Rectal smooth muscle tissue (tissue), 1 donor: Measurements from ENCODE around the gene ACOXL.

Source experiments
- H3K27ac ChIP-seq: one replicate; pipeline ENCODE4 v1.7.0; 2013; ENCODE audit warnings: low read depth, low read length, inconsistent platforms
- H3K27me3 ChIP-seq: one replicate; pipeline ENCODE4 v1.7.0; 2013; ENCODE audit warnings: low read length; ENCODE audit not compliant: control insufficient read depth, insufficient read depth
- H3K36me3 ChIP-seq: one replicate; pipeline ENCODE4 v1.7.0; 2013; ENCODE audit warnings: low read length; ENCODE audit not compliant: control insufficient read depth, insufficient read depth
- H3K4me1 ChIP-seq: one replicate; pipeline ENCODE4 v1.7.0; 2013; ENCODE audit warnings: low read length; ENCODE audit not compliant: control insufficient read depth, insufficient read depth
- H3K4me3 ChIP-seq: one replicate; pipeline ENCODE4 v1.7.0; 2013; ENCODE audit warnings: low read length
- H3K9ac ChIP-seq: one replicate; pipeline ENCODE4 v1.7.0; 2013; ENCODE audit warnings: low read length

ACOXL gene

DNA sequence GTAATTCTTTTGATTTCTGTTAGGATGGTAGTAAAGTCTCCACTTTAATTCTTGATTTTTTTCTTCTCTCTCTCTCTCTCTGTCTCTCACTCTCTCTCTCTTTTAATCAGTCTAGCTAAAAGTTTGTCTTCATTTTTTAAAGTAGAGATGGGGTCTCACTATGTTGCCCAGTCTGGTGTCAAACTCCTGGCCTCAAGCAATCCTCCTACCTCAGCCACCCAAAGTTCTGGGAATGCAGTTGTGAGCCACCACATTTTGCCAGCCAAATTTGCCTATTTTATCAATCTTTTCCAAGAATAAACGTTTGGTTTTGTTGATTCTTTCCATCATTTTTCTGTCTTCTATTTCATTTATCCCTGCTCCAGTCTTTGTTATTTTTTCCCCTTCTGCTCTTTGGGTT lies 23.9 kb upstream of the ACOXL start:
- Histone ChIP-seq H3K9ac (no peak overlapping the region), H3K27me3 (no peaks in the 10 kb centered on the region), H3K27ac (no peak overlapping the region), H3K4me1 (no peaks in the 10 kb centered on the region), H3K4me3 (no peak overlapping the region), H3K36me3 (no peaks in the 10 kb centered on the region)

DNA sequence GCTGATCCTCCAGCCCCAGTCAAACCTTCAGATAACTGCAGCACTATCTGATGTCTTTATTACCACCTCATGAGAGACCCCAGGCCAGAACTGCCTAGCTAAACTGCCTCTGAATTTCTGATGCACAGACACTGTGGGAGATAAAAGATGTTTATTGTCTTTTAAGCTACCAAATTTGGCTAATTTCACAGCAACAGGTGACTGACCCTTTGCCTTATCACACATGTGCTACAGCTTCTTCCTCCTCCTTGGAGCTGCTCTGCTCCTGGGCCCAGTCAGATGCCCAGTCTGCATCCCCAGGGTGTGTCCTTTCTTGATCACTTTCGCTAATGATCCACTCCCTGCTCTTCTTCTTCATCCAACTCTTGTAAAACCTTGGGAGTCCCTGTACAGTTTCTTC lies 19.6 kb upstream of the ACOXL start:
- H3K4me1 ChIP-seq: no peaks in the 10 kb centered on the region
- H3K27ac ChIP-seq: no peak overlapping the region
- no peaks in the 10 kb centered on the region for H3K36me3 ChIP-seq
- H3K9ac ChIP-seq: no peak overlapping the region
- H3K27me3 ChIP-seq: no peaks in the 10 kb centered on the region
- no peak overlapping the region for H3K4me3 ChIP-seq

DNA sequence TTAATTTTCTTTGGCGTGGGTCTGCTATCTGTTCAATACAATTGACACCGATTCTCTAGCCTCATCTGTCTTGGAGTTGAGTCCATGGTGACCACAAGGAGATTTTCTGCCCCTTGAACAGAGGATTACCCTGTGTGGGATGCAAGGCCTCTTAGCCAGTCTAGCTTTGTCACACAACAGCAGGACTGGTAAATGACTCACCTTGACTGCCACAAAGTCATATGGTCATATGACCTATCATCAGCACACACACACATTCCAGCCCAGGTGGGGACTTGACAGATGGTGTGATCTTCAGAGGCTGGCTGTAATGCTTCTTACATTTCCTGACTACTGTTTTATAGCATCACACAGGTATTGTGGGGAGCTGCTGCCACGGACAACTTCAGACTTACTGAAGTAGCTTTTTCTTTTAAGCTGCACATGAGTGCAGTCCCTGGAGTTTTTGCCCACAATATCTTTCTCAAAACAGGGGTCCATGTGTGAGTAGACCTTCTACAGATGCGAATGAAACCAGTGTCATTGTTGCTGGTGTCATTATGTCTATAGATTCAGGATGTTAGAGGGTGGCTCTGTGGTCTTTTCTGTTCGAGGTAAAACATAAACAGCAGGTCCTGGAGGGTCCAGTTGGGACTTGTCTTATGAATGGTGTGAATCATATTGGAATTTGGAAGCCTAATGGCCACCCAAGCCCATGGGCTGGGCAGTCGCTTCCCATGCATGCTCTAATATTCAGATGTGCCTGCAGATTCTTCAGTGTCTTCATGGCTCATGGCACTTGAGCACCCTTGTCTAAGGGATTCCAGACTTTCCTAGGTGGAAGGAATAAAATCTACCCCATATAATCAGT lies 18.6 kb upstream of the ACOXL start:
- Histone ChIP-seq H3K36me3 (no peaks in the 10 kb centered on the region), H3K27me3 (no peaks in the 10 kb centered on the region), H3K27ac (no peak overlapping the region), H3K4me1 (no peaks in the 10 kb centered on the region), H3K4me3 (no peak overlapping the region), H3K9ac (no peak overlapping the region)

DNA sequence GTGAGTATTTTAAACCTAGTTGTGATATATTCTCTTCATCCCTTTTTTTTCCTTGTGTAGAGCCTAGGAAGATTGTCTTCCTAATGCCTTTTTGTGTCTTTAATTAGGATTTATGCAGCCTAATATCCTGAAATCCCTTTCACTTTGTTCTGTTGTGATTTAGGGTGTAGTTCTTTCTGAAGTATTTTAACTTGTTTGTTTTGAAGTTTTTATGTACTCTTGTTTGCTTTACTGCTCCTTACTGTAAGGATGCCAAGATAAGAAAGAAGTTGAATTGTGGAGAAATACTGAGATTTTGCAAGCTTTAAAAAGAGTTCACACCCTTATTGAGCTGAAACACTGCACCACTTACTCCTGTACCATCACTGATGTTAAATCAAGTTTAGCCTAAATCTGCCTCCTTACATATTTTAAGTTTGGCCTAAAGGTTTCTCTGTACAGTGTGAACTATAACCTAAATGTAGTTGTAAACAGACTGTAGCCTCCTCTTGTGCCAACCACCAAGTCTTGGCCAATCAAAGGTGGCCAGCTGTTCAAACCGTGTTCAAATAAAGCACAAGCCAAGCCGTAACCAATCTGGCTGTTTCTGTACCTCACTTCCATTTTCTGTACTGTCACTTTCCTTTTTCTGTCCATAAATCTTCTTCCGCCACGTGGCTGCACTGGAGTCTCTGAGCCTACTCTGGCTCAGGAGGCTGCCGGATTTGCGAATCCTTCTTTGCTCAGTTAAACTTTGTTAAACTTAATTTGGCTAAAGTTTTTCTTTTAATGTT lies 17.7 kb upstream of the ACOXL start:
- Histone ChIP-seq H3K36me3 (no peaks in the 10 kb centered on the region), H3K9ac (no peak overlapping the region), H3K27me3 (no peaks in the 10 kb centered on the region), H3K4me3 (no peak overlapping the region), H3K27ac (no peak overlapping the region), H3K4me1 (no peaks in the 10 kb centered on the region)

DNA sequence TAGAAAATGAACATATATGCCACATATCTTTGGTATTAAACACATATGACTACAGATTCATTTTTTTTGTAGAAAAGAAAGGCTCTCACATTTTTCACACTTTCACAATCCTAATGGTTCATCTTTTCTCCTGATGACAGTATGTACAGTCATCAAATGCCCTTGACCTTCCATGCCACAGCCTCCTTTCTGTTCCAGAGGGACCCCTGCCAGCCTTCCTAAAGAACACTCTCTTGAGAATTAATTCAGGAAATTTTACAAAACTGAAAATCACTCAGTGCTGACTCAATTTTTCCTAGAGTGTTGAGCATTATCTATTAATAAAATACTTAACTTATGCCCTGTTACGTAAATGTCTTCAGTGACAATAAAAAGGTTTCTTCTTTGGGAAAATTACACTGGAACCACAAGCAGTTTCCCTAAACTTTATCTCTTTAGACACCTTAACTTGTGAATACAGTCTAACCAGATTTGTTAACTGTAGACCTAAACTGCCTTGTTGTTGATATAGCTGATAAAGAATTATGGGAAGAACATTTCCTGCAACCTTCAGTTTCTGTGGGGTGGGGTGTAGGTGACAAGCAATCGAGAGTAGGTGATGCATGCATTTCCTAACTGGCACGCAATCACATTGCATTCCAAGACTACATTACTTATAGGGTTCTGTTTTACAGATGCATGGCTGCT lies 15.3 kb upstream of the ACOXL start:
- H3K4me3 ChIP-seq: no peak overlapping the region
- no peak overlapping the region for H3K27ac ChIP-seq
- H3K36me3 ChIP-seq: no peaks in the 10 kb centered on the region
- no peaks in the 10 kb centered on the region for H3K27me3 ChIP-seq
- H3K9ac ChIP-seq: no peak overlapping the region
- H3K4me1 ChIP-seq: no peaks in the 10 kb centered on the region

DNA sequence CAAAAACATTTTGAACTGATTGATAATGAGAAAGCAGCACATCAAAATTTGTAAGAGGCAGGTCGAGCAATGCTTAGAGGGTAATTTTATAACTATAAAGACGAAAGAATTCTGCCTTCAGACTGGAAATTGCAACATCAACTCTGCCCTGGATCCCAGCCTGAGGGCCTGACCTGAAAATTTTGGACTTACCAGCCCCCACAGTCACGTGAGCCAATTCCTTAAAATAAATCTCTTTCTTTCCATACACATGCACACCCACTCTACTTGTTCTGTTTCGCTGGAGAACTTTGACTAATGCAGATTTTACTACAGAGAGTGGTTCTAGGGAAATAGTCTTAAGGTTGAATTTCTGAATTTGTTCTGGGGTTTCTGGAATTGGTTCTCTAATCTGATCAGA lies 14.6 kb upstream of the ACOXL start:
- H3K4me3 ChIP-seq: no peak overlapping the region
- no peaks in the 10 kb centered on the region for H3K4me1 ChIP-seq
- no peaks in the 10 kb centered on the region for H3K27me3 ChIP-seq
- H3K9ac ChIP-seq: no peak overlapping the region
- H3K27ac ChIP-seq: no peak overlapping the region
- H3K36me3 ChIP-seq: no peaks in the 10 kb centered on the region

DNA sequence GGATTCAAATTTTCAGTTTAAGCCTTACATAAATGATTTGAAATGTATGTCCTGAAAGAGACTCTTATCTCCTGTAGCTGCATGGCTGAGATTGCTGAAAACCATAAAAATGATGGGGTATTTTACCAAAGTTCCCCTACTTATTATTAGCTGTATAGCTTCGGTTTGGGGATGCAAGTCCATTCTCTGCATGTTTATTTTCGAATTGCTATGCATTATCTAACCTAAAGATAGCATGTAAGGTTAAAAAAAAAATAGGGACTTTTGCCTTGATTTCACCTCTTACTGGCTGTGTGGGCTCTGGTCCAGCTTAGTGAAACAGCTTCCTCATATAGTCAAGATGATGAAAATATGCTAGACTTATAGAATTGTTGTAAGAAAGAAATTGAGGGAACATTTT lies 14.0 kb upstream of the ACOXL start:
- H3K36me3 ChIP-seq: no peaks in the 10 kb centered on the region
- no peaks in the 10 kb centered on the region for H3K4me1 ChIP-seq
- no peak overlapping the region for H3K27ac ChIP-seq
- H3K4me3 ChIP-seq: no peak overlapping the region
- H3K9ac ChIP-seq: no peak overlapping the region
- H3K27me3 ChIP-seq: no peaks in the 10 kb centered on the region

DNA sequence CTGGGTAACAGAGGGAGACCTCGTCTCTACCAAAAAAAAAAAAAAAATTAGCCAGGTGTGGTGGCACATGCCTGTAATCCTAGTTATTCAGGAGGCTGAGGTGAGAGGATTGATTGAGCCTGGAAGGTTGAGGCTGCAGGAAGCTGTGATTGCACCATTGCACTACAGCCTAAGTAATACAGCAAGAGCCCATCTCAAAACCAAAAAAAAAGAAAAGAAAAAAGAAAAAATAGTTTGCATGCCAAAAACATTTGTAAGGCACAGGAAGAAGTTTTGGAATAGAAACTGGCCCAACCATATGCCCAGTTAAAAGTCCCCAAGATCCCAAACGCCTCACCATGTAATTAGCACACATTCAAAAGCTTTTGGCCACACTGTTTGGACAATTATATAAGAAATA lies 13.4 kb upstream of the ACOXL start:
- H3K27me3 ChIP-seq: no peaks in the 10 kb centered on the region

DNA sequence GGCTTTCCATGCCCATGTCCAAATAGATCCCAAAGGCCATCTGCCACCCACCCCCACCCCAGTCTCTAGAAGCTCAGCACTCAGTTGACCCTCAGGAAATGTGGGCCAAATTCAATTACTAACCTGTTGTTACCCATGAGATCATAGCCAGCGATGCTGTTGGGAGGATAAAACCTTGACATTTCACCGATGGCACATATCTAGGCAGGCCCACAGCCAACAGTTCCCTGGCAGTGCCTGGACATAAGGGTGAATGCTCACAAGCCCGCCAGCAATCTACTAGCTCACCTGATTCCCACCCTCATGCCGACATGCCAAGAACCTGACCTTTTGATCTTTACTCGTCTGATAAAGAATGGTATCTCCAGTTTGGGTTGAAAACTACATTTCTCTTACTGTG lies 11.8 kb upstream of the ACOXL start:
- no peaks in the 10 kb centered on the region for H3K4me1 ChIP-seq
- no peaks in the 10 kb centered on the region for H3K36me3 ChIP-seq
- H3K4me3 ChIP-seq: no peak overlapping the region
- H3K27ac ChIP-seq: no peak overlapping the region
- no peak overlapping the region for H3K9ac ChIP-seq
- no peaks in the 10 kb centered on the region for H3K27me3 ChIP-seq

More for the DNA sequence above, 13.4 kb upstream of the ACOXL start:
- no peaks in the 10 kb centered on the region for H3K36me3 ChIP-seq
- H3K27ac ChIP-seq: no peak overlapping the region
- no peak overlapping the region for H3K9ac ChIP-seq
- H3K4me3 ChIP-seq: no peak overlapping the region
- H3K4me1 ChIP-seq: no peaks in the 10 kb centered on the region

DNA sequence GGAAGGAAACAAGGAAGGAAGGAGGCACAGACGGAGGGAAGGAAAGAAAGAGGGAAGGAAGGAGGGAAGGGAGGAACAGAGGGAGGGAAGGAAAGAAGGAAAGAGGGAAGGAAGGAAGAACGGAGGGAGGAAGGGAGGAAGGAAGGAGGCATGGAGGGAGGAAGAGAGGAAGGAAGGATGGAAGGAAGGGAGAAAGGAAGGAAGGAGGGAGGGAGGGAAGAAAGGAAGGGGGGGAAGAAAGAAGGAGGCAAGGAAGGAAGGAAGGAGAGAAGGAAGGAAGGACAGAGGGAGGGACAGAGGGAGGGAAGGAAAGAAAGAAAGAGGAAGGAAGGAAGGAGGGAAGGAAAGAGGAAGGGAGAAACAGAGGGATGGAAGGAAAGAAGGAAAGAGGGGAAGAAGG lies 7.6 kb upstream of the ACOXL start:
- no peaks in the 10 kb centered on the region for H3K4me1 ChIP-seq
- H3K27ac ChIP-seq: no peak overlapping the region
- H3K4me3 ChIP-seq: no peak overlapping the region
- no peaks in the 10 kb centered on the region for H3K27me3 ChIP-seq
- no peak overlapping the region for H3K9ac ChIP-seq
- H3K36me3 ChIP-seq: no peaks in the 10 kb centered on the region

DNA sequence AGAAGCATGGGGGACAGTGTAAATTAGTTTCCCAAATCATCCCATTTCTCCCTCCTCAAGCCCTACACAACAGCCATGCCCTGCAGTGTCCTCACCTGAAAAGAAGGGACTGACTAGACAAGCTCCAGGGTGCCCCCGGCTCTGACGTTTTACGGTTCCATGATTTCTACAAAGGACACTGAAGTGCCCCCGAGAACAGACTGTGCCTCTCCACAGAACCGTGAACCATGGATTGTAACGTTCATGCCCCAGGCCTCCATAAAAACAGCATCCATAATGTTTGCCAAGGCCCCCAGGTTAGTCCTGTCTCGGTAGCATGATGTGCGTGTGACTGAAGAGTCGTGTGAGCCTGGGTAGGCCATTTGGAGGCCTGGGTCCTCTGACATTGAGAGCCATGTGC lies 7.0 kb upstream of the ACOXL start:
- Histone ChIP-seq H3K9ac (no peak overlapping the region), H3K36me3 (no peaks in the 10 kb centered on the region), H3K27ac (no peak overlapping the region), H3K4me3 (no peak overlapping the region), H3K27me3 (no peaks in the 10 kb centered on the region), H3K4me1 (no peaks in the 10 kb centered on the region)

DNA sequence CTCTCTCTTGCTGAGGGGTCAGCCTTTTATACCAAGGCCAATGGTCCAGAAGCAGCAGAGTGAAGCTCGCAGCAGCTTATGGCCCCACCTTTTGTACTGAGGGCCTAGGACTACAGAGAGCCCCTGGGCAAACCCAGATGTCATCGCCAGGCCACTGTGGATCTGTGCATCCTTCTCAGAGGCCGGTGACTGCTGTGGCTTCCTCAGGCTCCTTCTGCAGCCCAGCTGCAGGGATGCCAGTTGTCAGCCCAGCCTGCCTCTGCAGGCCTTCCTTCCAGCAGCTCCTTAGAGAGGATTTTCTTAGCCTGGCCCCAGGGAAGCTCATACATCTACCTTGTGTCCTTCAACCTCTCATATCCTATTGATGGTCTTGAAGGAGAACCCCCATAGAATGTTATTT lies 6.5 kb upstream of the ACOXL start:
- no peaks in the 10 kb centered on the region for H3K36me3 ChIP-seq
- H3K27me3 ChIP-seq: no peaks in the 10 kb centered on the region
- H3K9ac ChIP-seq: no peak overlapping the region
- no peak overlapping the region for H3K4me3 ChIP-seq
- no peak overlapping the region for H3K27ac ChIP-seq
- no peaks in the 10 kb centered on the region for H3K4me1 ChIP-seq
